HG03135 (cell line): Measurements from ENCODE around the gene BEST1.
"Not testable (repeated sequence)": the region's sequence is repeated elsewhere in the genome, so short reads cannot be mapped to it uniquely, and the experiment has no call there.

Experiments
- ATAC-seq: cut with Tn5 transposase; IDR thresholded peaks from one replicate; pipeline ENCODE4 v1.9.1; 2021; ENCODE audit warnings: mild to moderate bottlenecking, moderate library complexity; ENCODE audit not compliant: unreplicated experiment

Gene BEST1

GRCh38 chr11:61963282-61964057 lies 13.3 kb downstream of the BEST1 start:
- ATAC-seq, result no peak

- no peak for ATAC-seq
These were observed 14.0 kb downstream of the BEST1 start for GRCh38 chr11:61964058-61964665.

- ATAC-seq, result not testable (repeated sequence)
These were observed 14.6 kb downstream of the BEST1 start for GRCh38 chr11:61964666-61965271.

- no peak for ATAC-seq
These were observed 16.6 kb downstream of the BEST1 start for GRCh38 chr11:61966734-61967115.

- peak; percentile 43 for ATAC-seq
These were observed 17.2 kb downstream of the BEST1 start, which contains the start of gene FTH1 for GRCh38 chr11:61967116-61967923. FTH1 (minus strand) TSS chr11:61967634; CDS start chr11:61967425, 209 bp downstream.

GRCh38 chr11:61967924-61968757 lies 18.0 kb downstream of the BEST1 start:
- ATAC-seq, result peak; percentile 19

GRCh38 chr11:61968758-61969390 lies 18.7 kb downstream of the BEST1 start:
- no peak for ATAC-seq

GRCh38 chr11:61969391-61969758 lies 19.2 kb downstream of the BEST1 start:
- no peak for ATAC-seq

- no peak for ATAC-seq
These were observed 19.9 kb downstream of the BEST1 start for GRCh38 chr11:61969838-61970662.

- ATAC-seq, result no peak
These were observed 21.3 kb downstream of the BEST1 start for GRCh38 chr11:61971248-61972111.

GRCh38 chr11:61972112-61972671 lies 22.0 kb downstream of the BEST1 start:
- ATAC-seq, result no peak

GRCh38 chr11:61972672-61973475 lies 22.7 kb downstream of the BEST1 start:
- no peak for ATAC-seq

GRCh38 chr11:61973476-61974162 lies 23.5 kb downstream of the BEST1 start:
- ATAC-seq, result no peak

- ATAC-seq, result no peak
These were observed 24.8 kb downstream of the BEST1 start for GRCh38 chr11:61974766-61975631.

- ATAC-seq, result no peak
These were observed 25.7 kb downstream of the BEST1 start for GRCh38 chr11:61975638-61976419.
